ACC112 (cell line): ENCODE results near the gene UQCR10.

Experiments used
- H2AFZ ChIP-seq: fragments of 200-600 bp; sonication (generic); one replicate; pipeline ENCODE4 v1.6.0; 2017; ENCODE audit warnings: antibody characterized with exemption, low read length; ENCODE audit not compliant: unreplicated experiment
- H3K27ac ChIP-seq: fragments of 200-600 bp; sonication (generic); 2 replicates; pipeline ENCODE4 v1.5.1; 2014; ENCODE audit warnings: low read depth, mild to moderate bottlenecking, antibody characterized with exemption, low read length, moderate library complexity
- H3K27me3 ChIP-seq: fragments of 200-600 bp; sonication (generic); 2 replicates; pipeline ENCODE4 v1.6.1; 2014; ENCODE audit warnings: mild to moderate bottlenecking, antibody characterized with exemption, low read length, moderate library complexity, mixed read lengths; ENCODE audit not compliant: insufficient read depth
- H3K36me3 ChIP-seq: fragments of 200-600 bp; sonication (generic); 2 replicates; pipeline ENCODE4 v1.6.1; 2016; ENCODE audit warnings: mild to moderate bottlenecking, antibody characterized with exemption, low read length, moderate library complexity, mixed read lengths; ENCODE audit not compliant: insufficient read depth
- H3K4me1 ChIP-seq: fragments of 200-600 bp; sonication (generic); one replicate; pipeline ENCODE4 v1.6.1; 2016; ENCODE audit warnings: low read length, mixed read lengths; ENCODE audit not compliant: insufficient read depth, unreplicated experiment, control insufficient read depth
- H3K4me3 ChIP-seq: fragments of 200-600 bp; sonication (generic); 2 replicates; pipeline ENCODE4 v1.5.1; 2014; ENCODE audit warnings: mild to moderate bottlenecking, low read depth, low read length
- H3K79me2 ChIP-seq: fragments of 200-600 bp; sonication (generic); one replicate; pipeline ENCODE4 v1.6.0; 2016; ENCODE audit warnings: low read length; ENCODE audit not compliant: control insufficient read depth, unreplicated experiment, insufficient read depth

The UQCR10 gene

DNA sequence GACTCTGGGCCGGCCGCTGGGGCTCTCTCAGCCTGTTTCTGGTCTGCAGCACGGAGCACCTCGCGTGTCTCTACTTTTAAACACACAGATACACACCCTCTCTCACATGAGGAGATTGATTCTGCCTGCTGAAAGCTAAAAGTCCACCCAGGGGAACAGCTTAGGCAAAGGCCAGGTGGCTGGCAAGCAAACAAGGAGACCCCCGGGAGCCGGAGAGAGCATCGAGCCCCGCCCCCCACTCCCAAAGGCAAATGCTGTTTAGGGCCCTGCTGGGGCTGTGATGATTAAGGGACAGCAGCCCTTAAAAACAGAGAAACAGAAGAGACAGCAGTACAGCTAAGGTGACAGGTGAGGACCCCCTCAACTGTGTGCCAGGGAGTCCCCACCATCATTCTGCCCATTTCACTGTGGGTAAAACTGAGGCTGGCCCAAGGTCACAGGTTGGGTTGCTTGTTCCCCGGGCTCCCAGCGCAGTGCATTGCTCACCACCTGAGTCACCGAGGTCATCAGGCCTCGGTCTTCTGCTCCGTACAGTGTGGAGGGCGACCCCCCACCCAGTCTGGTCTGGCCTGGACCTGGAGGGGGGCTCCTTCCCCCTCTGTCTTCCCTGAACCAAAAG is 40.5 kb upstream of the UQCR10 start:
- H2AFZ ChIP-seq = no peak overlapping the region
- no peaks in the 10 kb centered on the region for H3K36me3 ChIP-seq
- H3K27ac ChIP-seq = no peak overlapping the region
- H3K4me3 ChIP-seq = no peak overlapping the region
- no peaks in the 10 kb centered on the region for H3K79me2 ChIP-seq
- no peaks in the 10 kb centered on the region for H3K4me1 ChIP-seq
- no peaks in the 10 kb centered on the region for H3K27me3 ChIP-seq

- H3K27ac ChIP-seq = no peak overlapping the region
- no peaks in the 10 kb centered on the region for H3K27me3 ChIP-seq
- H3K4me1 ChIP-seq = no peaks in the 10 kb centered on the region
- H3K36me3 ChIP-seq = no peaks in the 10 kb centered on the region
- no peak overlapping the region for H2AFZ ChIP-seq
- H3K4me3 ChIP-seq = no peak overlapping the region
- H3K79me2 ChIP-seq = no peaks in the 10 kb centered on the region
Observed at GRCh38 chr22:29727131-29727523, 40.0 kb upstream of the UQCR10 start.

DNA sequence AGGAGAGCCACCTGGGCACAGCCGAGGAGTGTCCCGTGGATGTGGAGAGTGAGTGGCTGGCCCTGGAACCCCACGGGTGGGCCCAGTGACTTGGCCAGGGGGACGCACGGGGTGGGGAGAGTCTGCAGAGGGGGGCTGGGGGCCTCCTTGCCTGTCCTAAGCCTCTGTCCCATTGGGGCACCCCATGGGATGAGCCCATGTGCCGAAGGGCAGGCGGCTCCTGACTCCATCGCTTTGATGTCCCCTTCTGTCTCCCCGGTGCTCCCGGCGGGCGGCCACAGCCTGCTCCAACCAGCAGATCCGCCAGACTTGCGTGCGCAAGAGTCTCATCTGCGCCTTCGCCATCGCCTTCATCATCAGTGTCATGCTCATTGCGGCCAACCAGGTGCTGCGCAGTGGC is 38.0 kb upstream of the UQCR10 start:
- Histone ChIP-seq H3K27ac (no peak overlapping the region), H3K27me3 (no peaks in the 10 kb centered on the region), H3K79me2 (no peaks in the 10 kb centered on the region), H3K4me3 (no peak overlapping the region), H3K36me3 (no peaks in the 10 kb centered on the region), H3K4me1 (no peaks in the 10 kb centered on the region), H2AFZ (no peak overlapping the region)

GRCh38 chr22:29731058-29731850 is 35.9 kb upstream of the UQCR10 start:
- Histone ChIP-seq H3K27me3 (no peaks in the 10 kb centered on the region), H2AFZ (no peak overlapping the region), H3K4me1 (no peaks in the 10 kb centered on the region), H3K4me3 (no peak overlapping the region), H3K36me3 (no peaks in the 10 kb centered on the region), H3K79me2 (no peaks in the 10 kb centered on the region), H3K27ac (no peak overlapping the region)

- Histone ChIP-seq H2AFZ (no peak overlapping the region), H3K4me3 (no peak overlapping the region), H3K27me3 (no peaks in the 10 kb centered on the region), H3K4me1 (no peaks in the 10 kb centered on the region), H3K79me2 (no peaks in the 10 kb centered on the region), H3K27ac (no peak overlapping the region), H3K36me3 (no peaks in the 10 kb centered on the region)
Observed at GRCh38 chr22:29732883-29733282, 34.3 kb upstream of the UQCR10 start.

DNA sequence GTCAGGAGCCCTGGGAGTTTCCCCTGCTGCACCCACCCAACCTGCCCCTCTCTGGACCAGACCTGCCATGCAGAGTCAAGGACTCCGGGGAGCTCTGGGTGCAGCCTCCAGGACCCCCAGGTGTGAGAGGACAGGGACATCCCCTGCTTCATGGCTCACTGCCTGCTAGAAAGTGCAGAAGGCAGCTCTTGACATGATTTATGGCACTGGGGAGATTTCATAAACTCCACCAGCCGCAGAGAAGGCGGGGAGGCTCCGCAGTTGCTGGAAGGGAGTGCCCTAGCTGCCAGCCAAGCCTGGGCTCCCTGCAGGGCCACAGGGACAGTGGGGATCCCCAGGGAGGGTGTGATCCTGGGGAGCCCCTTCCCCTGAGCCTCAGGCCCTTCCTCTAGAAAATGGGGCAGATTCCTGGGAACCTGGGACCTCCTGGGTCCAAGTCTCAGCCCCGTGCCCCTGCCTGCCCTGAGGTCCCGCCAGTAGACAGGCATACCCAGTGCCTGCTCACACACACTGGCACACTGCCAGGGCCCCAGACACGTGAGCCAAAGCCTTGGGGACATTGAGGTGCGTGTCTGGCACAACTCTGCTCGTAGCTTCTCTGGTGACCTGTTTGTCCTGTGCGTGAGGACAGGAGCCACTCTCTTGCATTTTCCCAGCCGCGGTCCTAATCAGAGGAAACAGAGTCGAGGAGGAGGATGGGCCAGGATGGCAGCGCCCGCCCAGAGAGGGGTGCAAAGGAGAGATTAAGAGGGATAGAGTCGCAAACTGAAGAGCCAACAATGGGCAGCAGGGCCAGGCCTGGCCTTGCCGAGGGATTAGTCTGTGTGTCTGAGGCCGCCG is 33.6 kb upstream of the UQCR10 start:
- Histone ChIP-seq H3K36me3 (no peaks in the 10 kb centered on the region), H3K4me3 (no peak overlapping the region)

DNA sequence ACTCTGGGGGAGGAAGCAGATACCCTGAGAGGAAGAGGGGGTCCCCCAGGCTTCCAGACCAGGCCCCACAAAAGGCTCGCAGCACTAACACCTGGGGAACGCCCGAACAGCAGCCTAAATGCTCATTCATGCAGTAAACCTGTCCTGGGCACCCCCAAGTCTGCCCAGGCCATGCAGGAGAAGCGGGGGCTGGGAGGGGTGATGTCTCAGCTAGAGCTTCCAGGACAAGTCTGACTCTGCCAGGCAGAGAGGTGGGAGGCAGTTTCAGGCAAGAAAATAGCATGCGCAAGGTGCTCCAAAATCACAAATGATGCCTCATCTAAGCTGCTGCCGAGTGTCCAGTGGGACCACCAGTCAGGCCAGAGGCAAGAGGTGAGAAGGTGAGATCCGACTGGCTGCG is 32.8 kb upstream of the UQCR10 start:
- Histone ChIP-seq H3K79me2 (no peaks in the 10 kb centered on the region), H3K4me3 (no peak overlapping the region), H3K36me3 (no peaks in the 10 kb centered on the region), H3K4me1 (no peaks in the 10 kb centered on the region), H3K27me3 (no peaks in the 10 kb centered on the region), H2AFZ (no peak overlapping the region), H3K27ac (no peak overlapping the region)

More for the DNA sequence above, 33.6 kb upstream of the UQCR10 start:
- Histone ChIP-seq H3K79me2 (no peaks in the 10 kb centered on the region), H3K4me1 (no peaks in the 10 kb centered on the region), H3K27ac (no peak overlapping the region), H2AFZ (no peak overlapping the region), H3K27me3 (no peaks in the 10 kb centered on the region)

- Histone ChIP-seq H3K27me3 (no peaks in the 10 kb centered on the region), H3K27ac (no peak overlapping the region), H3K4me3 (no peak overlapping the region), H2AFZ (no peak overlapping the region), H3K79me2 (no peaks in the 10 kb centered on the region), H3K4me1 (no peaks in the 10 kb centered on the region), H3K36me3 (no peaks in the 10 kb centered on the region)
Observed at GRCh38 chr22:29734838-29735237, 32.3 kb upstream of the UQCR10 start.

GRCh38 chr22:29735416-29735815 is 31.8 kb upstream of the UQCR10 start:
- Histone ChIP-seq H3K27ac (no peak overlapping the region), H3K79me2 (no peaks in the 10 kb centered on the region), H2AFZ (no peak overlapping the region), H3K4me1 (no peaks in the 10 kb centered on the region), H3K36me3 (no peaks in the 10 kb centered on the region), H3K27me3 (no peaks in the 10 kb centered on the region), H3K4me3 (no peak overlapping the region)

- H3K27ac ChIP-seq = no peak overlapping the region
- H3K4me3 ChIP-seq = no peak overlapping the region
- no peak overlapping the region for H2AFZ ChIP-seq
- no peaks in the 10 kb centered on the region for H3K36me3 ChIP-seq
- no peaks in the 10 kb centered on the region for H3K27me3 ChIP-seq
- no peaks in the 10 kb centered on the region for H3K79me2 ChIP-seq
- no peaks in the 10 kb centered on the region for H3K4me1 ChIP-seq
Observed at GRCh38 chr22:29737251-29738117, 29.7 kb upstream of the UQCR10 start.
